Fibroblast of mammary gland (primary cell): ENCODE data around the gene RTP2.

Experiments used
- DNase-seq: peaks from one replicate; pipeline ENCODE4 v3.0.0-alpha.2; 2010; ENCODE audit warnings: low read depth
- H3K4me3 ChIP-seq: 2 replicates; pipeline ENCODE4 v1.5.1; 2011; ENCODE audit warnings: low read depth, mild to moderate bottlenecking, low read length, moderate library complexity; ENCODE audit not compliant: control insufficient read depth
- TF ChIP-seq, protein P1 (sequence below): conservative IDR thresholded peaks from 2 replicates; pipeline ENCODE4 v1.5.1; 2011; ENCODE audit warnings: low read depth, low read length, inconsistent platforms; ENCODE audit not compliant: control insufficient read depth, insufficient read depth

The RTP2 gene

DNA sequence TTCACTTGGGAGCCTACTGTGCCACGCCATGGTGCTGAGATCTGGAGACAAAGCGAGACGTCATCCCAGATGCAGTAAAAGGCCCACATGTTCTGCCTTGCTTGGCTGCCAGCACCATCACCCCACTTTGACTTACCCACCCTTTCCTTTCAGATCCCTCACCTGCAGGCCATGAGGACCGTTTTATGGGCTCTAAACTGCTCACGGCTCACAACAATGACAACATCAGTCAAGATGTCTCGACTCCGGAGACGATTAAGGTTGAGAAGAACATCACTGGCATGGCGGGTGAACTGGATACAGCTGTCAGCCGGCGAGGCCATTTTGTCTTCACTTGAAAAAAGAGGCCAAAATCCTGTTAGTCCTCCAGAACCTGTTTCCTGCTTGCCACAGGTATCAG, 31.0 kb upstream of the RTP2 start:
- no peak overlapping the region for H3K4me3 ChIP-seq
- TF ChIP-seq, protein P1, sequence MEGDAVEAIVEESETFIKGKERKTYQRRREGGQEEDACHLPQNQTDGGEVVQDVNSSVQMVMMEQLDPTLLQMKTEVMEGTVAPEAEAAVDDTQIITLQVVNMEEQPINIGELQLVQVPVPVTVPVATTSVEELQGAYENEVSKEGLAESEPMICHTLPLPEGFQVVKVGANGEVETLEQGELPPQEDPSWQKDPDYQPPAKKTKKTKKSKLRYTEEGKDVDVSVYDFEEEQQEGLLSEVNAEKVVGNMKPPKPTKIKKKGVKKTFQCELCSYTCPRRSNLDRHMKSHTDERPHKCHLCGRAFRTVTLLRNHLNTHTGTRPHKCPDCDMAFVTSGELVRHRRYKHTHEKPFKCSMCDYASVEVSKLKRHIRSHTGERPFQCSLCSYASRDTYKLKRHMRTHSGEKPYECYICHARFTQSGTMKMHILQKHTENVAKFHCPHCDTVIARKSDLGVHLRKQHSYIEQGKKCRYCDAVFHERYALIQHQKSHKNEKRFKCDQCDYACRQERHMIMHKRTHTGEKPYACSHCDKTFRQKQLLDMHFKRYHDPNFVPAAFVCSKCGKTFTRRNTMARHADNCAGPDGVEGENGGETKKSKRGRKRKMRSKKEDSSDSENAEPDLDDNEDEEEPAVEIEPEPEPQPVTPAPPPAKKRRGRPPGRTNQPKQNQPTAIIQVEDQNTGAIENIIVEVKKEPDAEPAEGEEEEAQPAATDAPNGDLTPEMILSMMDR: no peak
- DNase-seq: no peak

DNA sequence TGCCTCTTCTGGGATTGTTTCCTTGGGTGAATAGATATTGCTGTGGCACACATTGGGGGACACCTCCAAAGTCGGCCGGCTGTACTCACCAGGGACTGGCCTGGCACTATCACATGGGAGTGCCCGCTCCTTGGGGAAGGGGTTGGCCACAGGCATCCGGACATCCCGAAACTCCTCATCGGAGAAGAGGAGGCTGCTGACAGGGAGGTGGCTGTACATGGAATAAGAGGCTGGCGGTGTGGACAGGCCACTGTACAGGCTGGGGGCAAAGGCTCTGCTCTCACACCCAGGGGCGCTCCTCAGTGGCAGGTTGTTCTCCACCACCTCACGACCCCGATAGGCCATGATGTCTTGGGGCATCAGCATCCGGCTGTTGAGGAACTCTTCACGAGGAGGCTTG, 27.2 kb upstream of the RTP2 start:
- no peak for DNase-seq
- TF ChIP-seq, protein P1: no peak
- H3K4me3 ChIP-seq: no peak overlapping the region

DNA sequence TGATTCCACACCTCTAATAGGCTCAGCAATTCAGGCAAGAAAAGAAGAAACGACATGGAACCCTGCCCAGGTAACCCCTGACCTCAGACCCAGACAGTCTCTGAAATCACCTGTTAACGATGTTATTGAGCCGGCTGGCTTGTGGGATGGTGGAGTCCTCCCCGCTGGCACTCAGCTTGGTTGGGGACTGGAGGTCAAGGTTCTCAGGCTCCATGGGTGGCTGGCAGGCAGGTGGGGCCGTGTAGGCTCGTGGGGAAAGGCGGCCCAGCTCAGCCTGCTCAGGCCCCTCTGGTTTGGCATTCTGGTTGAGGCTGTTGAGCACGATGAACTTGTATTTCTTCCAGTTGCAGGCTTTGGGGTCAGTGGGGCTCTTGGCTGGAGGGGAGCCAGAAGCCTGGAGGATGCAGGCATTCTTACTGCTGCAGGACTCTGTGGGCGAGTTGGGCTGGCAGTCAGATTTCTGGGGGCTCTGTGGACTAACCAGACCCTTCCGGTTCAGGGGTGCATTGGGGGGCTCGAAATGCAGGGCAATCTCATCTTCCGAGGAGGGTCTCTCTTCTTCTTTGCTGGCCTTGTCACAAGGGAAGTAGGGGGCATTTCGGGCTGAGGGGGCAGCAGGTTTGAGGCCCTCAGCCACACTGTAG, 26.7 kb upstream of the RTP2 start:
- H3K4me3 ChIP-seq: no peak overlapping the region
- TF ChIP-seq, protein P1: no peak
- DNase-seq: no peak

DNA sequence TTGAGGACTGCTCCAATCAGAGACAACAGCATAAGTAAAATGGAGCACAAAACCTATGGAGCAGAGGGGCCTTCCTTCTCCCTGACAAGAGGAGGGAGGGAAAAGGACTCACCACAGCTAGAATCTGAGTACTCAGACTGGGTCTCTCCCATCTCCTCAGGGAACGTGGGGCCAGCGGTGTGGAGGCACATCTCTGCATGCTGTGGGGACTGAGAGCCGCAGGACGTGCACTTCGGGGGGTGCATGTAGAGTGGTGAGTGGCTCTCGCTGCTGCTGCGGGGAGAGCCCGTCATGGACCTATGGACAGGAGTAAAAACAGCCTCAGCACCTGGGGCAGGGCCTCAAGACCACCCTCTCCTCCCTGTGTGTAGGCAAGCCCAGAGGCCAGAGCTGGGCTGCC, 25.9 kb upstream of the RTP2 start:
- no peak for DNase-seq
- TF ChIP-seq, protein P1: no peak
- H3K4me3 ChIP-seq: no peak overlapping the region

DNA sequence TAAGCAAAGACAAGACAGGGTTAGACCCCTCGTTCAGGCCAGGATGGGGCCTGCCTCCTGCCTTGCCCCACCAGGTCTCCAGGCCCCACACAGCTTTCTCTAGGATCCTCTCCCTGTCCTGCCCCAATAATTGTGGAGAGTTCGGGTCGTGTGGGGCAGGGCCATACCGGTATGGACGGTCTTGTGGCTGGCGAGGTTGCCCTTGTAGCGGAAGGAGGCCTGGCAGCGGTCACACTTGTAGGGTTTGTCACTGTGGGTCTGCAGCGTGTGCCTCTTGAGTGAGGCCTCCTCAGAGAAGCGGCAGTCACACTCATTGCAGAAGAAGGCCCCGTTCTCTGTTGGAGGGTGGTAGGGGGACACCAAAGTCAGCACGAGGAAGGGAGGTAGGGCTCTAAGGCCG, 24.2 kb upstream of the RTP2 start:
- H3K4me3 ChIP-seq: no peak overlapping the region
- no peak for DNase-seq
- TF ChIP-seq, protein P1: no peak

DNA sequence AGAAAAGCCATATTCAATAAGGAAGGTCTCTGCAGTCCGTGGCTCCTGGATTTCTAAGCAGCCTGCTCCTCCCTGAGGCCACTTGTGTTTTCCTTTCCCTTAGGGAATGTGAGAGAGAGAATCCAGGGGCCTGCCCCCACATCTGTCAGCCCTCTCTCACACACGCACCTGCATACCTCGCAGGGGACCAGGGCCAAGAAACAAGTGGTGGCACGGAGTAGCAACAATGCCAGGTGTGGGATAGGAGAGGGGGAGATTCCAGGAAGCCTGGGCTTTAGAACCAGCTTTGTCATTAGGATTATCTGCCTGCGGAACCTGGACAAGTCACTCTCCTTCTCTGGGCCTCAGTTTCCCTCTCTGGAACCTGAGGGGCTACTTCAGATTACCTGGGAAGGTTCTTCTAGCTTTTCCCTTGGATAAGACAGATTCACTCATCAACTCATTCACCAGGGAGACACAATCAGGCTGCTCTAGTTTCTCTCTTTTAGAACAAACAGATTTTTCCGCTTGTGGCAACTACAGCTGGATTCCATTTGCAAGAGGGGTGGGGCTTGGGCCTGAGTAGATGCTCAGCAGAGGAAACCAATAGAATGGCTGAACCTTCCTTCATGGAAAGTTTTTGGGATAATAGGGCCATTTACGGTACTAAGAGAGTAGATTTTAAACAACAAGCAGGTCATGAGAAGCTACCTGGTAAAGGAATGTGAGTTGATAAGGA, 23.5 kb upstream of the RTP2 start:
- no peak overlapping the region for H3K4me3 ChIP-seq
- no peak for DNase-seq
- TF ChIP-seq, protein P1: no peak

DNA sequence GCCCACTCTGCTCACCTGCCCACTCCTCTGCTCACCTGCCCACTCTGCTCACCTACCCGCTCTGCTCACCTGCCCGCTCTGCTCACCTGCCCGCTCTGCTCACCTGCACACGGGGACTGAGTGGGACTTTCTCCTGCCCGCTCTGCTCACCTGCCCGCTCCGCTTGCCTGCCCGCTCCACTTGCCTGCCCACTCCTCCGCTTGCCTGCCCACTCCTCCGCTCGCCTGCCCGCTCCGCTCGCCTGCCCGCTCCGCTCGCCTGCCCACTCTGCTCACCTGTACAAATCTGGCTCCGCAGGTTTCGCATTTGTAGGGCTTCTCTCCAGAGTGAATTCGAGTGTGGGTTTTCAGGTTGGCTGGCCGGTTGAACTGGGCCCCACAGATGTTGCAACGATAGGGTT, 22.9 kb upstream of the RTP2 start:
- TF ChIP-seq, protein P1: no peak
- H3K4me3 ChIP-seq: no peak overlapping the region
- DNase-seq: no peak
